Activated naive CD8-positive, alpha-beta T cell treated with anti-CD3 and anti-CD28 coated beads, Interleukin-2, amount 50 U/mL, for 16 hours (primary cell): ENCODE measurements around the gene P3R3URF.

Source experiments
- DNase-seq: peaks from one replicate; pipeline ENCODE4 v3.0.0-alpha.2; 2020; ENCODE audit warnings: low read depth, low spot score

P3R3URF gene

DNA sequence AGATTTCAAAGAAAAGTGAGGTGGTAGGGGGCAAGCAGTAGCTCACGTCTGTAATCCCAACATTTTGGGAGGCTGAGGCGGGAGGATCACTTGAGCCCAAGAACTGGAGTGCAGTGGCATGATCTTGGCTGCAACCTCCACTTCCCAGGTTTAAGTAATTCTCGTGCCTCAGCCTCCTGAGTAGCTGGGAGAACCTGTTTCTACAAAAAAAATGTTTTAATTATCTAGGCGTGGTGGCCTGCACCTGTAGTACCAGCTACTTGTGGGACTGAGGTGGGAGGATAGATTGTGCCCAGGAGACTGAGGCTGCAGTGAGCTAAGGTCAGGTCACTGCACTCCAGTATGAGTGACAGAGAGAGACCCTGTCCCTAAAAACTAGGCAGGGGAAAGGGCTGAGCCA, 4.0 kb downstream of the P3R3URF start:
- DNase-seq = no peak

DNA sequence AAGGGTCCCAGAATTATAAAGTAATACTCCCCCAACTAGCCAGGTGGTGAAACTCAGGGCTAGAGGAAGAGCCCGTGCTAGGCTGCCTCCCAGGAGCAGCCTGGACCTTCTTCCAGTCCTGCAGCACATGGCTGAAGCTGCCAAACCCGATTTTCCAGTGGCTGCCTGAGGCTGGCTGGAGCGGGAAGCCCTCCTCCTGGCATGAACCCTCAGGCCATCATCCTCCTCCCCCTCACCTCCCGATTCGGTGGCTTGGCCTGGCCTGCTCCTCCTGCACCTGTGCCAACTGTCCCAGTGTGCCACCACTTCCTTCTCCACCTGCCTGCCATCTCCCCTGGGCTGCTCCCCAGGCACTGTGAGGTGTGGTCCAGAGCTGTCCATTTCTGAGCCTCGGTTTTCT, 4.4 kb downstream of the P3R3URF start:
- no peak for DNase-seq

DNA sequence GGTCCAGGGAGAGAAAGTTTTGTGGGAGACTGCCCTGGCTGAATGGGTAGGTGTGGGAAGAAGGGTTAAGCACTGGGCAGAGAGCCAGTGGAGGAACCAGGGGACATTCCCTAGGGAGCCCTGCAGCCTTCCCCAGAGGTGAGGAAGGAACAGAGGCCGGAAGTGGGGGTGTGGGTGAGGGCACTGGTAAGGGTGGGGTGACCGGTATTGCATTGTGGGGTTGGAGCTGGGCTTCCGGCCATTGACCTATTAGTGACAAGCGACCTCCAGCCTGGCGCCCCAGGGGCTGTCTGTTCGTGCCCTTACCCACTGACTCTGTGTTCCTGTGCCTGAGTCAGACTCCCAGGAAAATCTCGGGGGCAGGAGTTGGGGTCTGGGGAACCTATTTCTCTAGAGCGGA, 4.9 kb downstream of the P3R3URF start:
- DNase-seq = no peak

DNA sequence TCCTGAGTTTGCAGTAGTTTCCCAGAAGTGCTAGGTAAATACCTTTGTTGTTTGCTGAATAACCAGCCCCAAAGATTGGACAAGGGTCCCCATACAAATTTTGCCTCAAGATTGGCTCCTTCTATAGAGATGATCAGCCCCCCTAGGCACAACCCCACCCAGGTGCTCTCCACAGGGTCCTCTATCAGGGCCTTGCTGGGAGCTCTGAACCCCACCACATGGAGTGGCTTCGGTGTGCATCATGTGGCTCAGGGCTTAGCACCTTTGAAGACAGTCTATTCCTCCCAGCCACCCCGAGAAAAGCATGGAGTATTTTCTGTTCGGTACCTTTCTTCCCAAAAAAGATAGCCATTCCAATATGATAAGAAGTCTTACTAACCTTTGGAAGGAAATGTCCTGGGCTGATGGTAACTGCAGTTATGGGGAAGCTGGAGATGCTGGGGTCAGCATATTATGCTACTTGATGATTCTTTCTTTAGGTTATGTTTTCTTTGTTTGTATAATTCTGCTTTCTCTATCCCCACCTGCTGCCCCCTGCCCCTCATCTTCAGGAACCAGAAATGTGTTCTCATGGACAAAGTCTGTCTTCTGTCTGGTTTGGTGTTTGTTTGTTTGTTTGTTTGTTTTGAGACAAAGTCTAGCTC, 6.4 kb downstream of the P3R3URF start:
- no peak for DNase-seq

GRCh38 chr1:46168477-46168876, 7.8 kb downstream of the P3R3URF start:
- DNase-seq = no peak

DNA sequence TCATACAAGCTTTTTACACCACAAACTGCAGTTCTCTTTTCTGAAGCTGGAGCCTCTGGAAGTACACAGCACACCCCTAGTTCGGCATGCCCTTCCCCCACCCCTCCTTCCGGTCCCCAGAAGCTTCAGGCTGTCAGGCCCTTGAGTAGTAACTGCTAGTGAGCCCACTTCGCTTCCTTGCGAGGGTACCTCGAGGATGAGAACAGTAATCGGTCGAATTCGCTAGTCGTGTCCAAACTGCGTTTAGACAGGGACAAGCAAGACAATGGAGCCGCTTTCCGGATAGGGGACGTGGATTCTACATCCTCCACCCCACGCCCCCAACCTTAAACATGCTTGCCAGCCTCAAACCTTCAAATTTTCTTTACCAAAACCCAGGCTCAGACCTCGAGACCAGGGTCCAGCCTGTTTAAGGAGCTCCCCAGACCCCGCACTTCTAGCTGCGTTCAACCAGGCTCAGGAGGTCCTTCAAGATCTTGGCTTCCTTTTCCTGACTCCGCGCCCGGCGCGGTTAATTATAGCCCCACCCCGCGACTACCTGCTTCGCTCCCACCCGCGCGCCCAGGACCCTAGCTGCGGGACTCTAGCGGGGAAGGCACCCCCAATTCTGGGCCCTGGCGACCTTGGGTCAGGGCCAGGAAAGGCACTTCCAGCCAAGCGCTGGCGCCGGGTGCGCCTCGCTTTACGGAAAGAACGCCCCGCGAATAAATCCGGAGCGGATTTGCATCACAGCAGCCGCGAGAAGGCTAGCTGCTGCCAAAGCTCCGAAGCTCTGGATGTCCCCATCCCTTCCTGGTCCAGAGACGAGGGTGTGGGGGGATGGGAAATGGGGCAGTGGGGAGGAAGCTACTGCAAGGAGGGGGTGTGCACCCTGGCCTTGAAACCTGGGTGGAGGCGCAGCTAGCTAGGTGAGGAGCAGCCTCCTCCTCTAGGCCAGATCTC, 9.5 kb downstream of the P3R3URF start:
- peak; percentile 12 for DNase-seq

DNA sequence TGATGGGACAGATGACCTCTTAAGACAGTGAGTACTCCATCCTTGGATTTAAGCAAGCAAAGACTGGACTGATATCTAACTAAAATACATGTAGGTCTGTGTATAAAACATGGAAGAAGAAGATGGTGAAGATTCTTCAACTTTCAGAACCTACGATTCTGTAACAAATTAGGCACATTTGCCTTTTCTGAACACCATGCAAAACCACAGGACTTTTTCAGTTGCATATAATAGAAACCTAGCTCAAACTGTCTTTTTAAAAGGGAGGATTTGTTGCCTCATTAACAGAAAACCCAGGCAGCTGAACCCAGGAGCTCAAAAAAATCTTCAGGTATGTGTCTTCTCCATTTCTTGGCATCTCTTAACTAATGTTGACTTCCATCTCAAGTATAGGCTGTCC, 16.1 kb downstream of the P3R3URF start:
- DNase-seq = no peak

DNA sequence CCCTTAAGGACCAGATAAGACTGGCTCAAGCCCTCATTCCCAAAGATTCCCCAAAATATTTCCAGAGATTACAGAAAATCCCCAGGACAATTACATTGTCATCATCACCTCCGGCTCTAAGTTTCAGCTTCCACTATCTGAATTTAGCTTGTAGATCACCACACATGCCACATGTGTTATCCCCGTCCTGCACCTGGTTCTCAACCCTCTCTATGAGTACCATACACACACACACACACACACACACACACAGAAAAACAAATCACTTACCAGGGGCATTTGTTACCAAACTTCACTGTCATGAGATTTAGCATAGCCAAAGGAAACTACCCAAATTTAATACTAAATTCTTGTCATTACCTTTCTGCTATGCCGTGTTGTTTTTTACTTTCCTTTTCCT, 16.8 kb downstream of the P3R3URF start:
- DNase-seq = no peak

DNA sequence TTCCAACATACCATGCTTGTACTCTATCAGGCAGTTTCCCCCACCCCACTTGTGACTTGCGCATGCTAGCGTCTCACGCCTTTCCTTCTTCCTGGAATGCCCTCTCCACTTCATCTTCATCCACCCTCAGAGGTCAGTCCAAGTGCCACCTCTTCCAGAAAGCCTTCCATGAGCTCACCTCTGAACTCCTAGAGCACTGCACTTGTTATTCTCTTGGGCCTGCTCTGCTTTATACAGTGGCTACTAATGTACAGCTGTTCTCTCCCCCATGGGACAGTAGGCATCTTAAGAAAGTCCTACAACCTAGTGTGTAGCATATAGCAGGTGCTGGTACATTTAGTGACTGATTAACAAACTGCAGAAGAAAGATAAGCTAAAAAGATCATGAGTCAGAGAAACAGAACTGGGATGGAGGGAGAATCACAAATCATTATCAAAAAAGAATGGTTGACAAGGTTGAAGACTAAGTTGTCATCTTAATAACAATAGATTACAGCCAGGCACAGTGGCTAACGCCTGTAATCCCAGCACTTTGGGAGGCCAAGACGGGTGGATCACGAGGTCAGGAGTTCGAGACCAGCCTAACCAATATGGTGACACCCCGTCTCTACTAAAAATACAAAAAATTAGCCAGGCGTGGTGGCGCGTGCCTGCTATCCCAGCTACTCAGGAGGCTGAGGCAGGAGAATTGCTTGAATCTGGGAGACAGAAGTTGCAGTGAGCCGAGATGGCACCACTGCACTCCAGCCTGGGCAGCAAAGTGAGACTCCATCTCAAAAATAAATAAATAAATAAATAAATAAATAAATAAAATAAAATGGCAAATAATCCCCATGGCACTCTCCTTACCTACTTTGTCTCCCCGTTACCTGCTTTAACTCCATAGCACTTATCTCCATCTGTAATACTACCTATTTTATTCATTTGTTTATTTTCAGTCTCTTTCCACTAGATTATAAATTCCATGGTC, 17.7 kb downstream of the P3R3URF start:
- no peak for DNase-seq

GRCh38 chr1:46157916-46158311, 18.4 kb downstream of the P3R3URF start:
- DNase-seq = no peak

- no peak for DNase-seq
Observed at GRCh38 chr1:46153732-46154131, 22.6 kb downstream of the P3R3URF start.

GRCh38 chr1:46153228-46153627, 23.1 kb downstream of the P3R3URF start:
- DNase-seq = no peak

DNA sequence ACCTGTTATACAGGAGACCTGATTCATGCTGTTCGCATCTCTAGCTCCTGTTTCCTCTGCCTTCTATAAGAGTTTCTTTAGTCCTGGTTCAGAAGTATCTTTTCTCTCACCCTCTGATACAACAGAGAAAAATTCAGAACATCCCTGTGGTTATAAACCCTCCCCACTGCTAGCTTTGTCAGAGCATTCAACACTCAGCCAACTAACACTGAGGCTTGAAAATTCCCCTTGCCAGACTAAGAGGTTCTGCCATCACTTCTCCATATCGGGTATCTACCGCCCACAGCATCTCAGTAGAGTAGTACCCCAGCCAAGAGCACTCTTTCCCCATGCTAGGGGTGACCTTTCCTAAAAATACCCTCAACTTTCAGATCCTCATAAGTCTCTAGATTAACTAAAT, 24.3 kb downstream of the P3R3URF start:
- DNase-seq = no peak

DNA sequence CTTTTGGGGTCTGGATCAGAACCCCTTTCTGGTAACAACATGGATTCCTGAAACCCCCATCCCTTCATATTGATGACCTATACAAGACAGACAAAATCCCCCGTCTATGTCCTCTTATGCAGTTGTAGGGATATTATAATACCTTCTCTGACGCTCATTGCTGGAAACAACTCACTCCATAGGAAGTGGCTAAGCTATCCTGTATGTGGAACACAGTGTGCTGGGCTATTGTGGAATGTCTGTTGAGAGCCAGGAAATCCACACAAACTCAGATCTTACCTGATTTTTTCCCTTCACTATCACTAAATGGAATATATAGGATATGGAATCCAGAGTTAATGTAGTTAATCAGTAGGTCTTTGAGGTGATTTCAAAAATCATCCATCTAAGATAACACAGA, 26.2 kb downstream of the P3R3URF start:
- DNase-seq = no peak

DNA sequence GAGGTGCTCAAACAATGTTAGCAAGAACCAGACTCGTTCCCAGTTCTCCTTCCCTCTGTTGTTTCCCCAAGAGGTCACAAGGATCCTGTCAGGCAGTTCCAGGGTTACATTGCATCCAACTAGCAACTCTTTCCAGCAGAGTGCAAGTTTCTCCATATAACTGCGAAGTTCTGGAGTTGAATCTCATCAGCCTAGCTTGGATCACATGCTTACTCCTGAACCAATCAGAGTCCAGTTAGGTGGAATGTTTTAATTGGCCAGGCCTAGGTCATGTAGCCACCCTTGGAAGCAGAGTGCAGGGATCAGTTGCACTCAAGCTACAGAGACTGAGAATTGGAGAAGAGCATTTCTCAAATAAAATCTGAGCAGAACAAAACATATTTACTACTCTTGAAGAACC, 28.0 kb downstream of the P3R3URF start:
- no peak for DNase-seq

DNA sequence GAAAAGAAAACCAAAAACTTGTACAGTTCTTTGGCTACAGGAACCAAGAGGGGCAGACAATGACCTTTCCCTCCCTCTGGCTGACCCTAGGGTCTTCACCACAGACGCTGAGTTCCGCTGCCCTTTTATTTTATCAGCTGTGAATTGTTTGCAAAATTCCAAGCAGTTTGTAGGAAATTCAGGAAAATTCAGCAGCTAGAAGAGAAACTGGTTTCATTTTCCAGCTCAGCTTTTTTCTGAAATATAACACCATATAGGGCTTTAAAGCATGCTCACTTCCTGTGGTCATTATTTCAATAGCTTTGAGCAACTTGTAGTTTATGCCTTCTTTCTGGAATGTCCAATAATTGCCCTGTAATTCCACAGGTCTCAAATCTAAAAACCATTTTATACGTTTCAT, 38.4 kb downstream of the P3R3URF start:
- no peak for DNase-seq

DNA sequence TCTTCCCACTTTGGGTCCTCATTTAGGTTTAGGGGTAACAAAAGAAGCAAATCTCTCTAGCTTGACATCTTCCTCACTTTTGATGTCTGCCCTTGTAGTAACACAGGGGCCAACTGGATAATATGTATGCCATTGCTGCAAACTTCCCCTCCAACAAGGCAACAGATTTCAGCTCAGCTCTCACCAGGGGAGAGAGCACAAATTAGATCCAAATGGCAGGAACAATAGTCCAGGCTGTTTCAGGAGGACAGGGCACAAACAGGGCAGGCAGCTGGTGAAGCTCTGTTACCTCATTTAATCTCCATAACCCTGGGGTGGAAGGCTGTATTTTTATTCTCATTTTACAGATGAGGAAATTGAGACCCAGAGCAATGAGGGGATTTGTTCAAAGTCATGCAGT, 39.6 kb downstream of the P3R3URF start:
- DNase-seq = no peak

- no peak for DNase-seq
Observed at GRCh38 chr1:46134660-46135331, 41.5 kb downstream of the P3R3URF start.

DNA sequence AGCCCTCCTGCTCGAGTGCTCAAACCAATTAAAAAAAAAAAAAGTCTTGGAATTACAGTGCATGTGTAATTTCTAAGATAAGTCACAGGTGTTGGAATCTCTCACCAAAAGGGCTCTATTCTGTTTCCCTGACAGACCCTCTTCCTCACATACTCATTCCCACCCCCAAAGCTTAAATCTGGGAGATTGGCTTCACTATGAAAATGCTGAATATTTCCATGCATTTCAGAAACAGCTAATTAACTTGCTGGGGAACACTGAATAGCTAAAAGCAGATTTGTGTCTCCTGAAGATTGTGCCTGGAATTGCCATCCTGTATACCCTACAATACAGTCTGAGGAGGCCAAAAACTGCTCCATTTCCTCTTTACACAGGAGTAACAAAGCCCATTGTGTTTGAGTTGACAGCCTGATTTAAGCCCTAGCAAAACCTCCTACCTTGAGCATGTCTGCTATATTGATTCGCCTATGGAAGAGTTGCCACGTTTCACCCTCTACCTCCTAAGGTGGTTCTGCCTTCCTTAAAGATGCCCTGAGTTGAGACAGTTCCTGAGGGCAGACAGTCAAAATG, 42.4 kb downstream of the P3R3URF start:
- no peak for DNase-seq

- DNase-seq = no peak
Observed at GRCh38 chr1:46133181-46133658, 43.1 kb downstream of the P3R3URF start.
